GM23248 (cell line): ENCODE results near the gene MAP2. TPM values are rescaled to one million over a fixed set of nuclear protein-coding genes. Genes with fewer than 3 reads are reported as not detected.

Experiments
- DNase-seq: peaks from one replicate; pipeline ENCODE4 v3.0.0-alpha.2; 2015
- H2AFZ ChIP-seq: fragments of 200-600 bp; sonication (generic); 2 replicates; pipeline ENCODE4 v1.6.1; 2016; ENCODE audit warnings: antibody characterized with exemption
- H3F3A ChIP-seq: fragments of 200-600 bp; sonication (generic); 2 replicates; pipeline ENCODE4 v1.6.1; 2016; ENCODE audit warnings: mild to moderate bottlenecking, antibody characterized with exemption, mixed run types; ENCODE audit not compliant: insufficient read depth
- H3K27ac ChIP-seq: fragments of 200-600 bp; sonication (generic); 2 replicates; pipeline ENCODE4 v1.5.1; 2016; ENCODE audit warnings: mild to moderate bottlenecking
- H3K27me3 ChIP-seq: fragments of 200-600 bp; sonication (generic); replicated peaks from 2 replicates; pipeline ENCODE4 v1.6.1; 2016; ENCODE audit warnings: mild to moderate bottlenecking; ENCODE audit not compliant: insufficient read depth
- H3K36me3 ChIP-seq: fragments of 200-600 bp; sonication (generic); 2 replicates; pipeline ENCODE4 v1.6.1; 2016; ENCODE audit warnings: low read depth, mild to moderate bottlenecking
- H3K4me1 ChIP-seq: fragments of 200-600 bp; sonication (generic); 2 replicates; pipeline ENCODE4 v1.6.1; 2016; ENCODE audit warnings: mild to moderate bottlenecking; ENCODE audit not compliant: insufficient read depth
- H3K4me2 ChIP-seq: fragments of 200-600 bp; sonication (generic); one replicate; pipeline ENCODE4 v1.6.1; 2016; ENCODE audit warnings: mild to moderate bottlenecking; ENCODE audit not compliant: unreplicated experiment
- H3K4me3 ChIP-seq: fragments of 200-600 bp; sonication (generic); 2 replicates; pipeline ENCODE4 v1.5.1; 2016; ENCODE audit warnings: mild to moderate bottlenecking
- H3K79me2 ChIP-seq: fragments of 200-600 bp; sonication (generic); 2 replicates; pipeline ENCODE4 v1.6.1; 2016; ENCODE audit warnings: mild to moderate bottlenecking; ENCODE audit not compliant: insufficient read depth
- H3K9ac ChIP-seq: fragments of 200-600 bp; sonication (generic); 2 replicates; pipeline ENCODE4 v1.6.1; 2016; ENCODE audit warnings: mild to moderate bottlenecking
- H3K9me2 ChIP-seq: fragments of 200-600 bp; sonication (generic); 2 replicates; pipeline ENCODE4 v1.6.1; 2016; ENCODE audit warnings: mixed run types, mild to moderate bottlenecking, moderate library complexity; ENCODE audit not compliant: insufficient read depth
- H3K9me3 ChIP-seq: fragments of 200-600 bp; sonication (generic); one replicate; pipeline ENCODE4 v1.6.1; 2017; ENCODE audit warnings: low read depth
- H4K20me1 ChIP-seq: fragments of 200-600 bp; sonication (generic); 2 replicates; pipeline ENCODE4 v1.6.0; 2016; ENCODE audit not compliant: insufficient read depth
- EZH2 ChIP-seq: fragments of 200-600 bp; sonication (generic); IDR thresholded peaks from 2 replicates; pipeline ENCODE4 v1.6.1; 2018; ENCODE audit warnings: antibody characterized with exemption, mild to moderate bottlenecking; ENCODE audit not compliant: insufficient read depth, poor library complexity, severe bottlenecking
- EZH2phosphoT487 ChIP-seq: fragments of 200-600 bp; sonication (generic); IDR thresholded peaks from 2 replicates; pipeline ENCODE4 v1.6.1; 2018; ENCODE audit warnings: antibody characterized with exemption, moderate library complexity, mild to moderate bottlenecking, low read depth; ENCODE audit not compliant: insufficient read depth
- WGBS, 2 experiments: methylation state at CpG; one replicate each; pipeline ENCODE4 v1.1.6; 2015 to 2017; ENCODE audit warnings: low lambda C conversion rate in 2 of 2, low coverage in 1 of 2; ENCODE audit errors: missing lambda C conversion rate in 2 of 2; 5-methylcytosine and 5-hydroxymethylcytosine counted together
- in situ Hi-C: fragments of 300-500 bp; cut with MboI; formaldehyde crosslinking; loops from 2 replicates; pipeline ENCODE4 v1.15.0; 2020
- polyA plus RNA-seq: library from polyadenylated mRNA; unstranded; fragments of >200 nt; fragmentation: Nextera tagmentation; extraction: Ambion mirVana; gene quantifications from 2 replicates; pipeline ENCODE4 v1.2.1, GENCODE V29; 2016
- small RNA-seq: library from RNA; depleted of rRNA; stranded (forward); fragments of <200 nt; gene quantifications from one replicate; pipeline ENCODE3, GENCODE V24; 2014; ENCODE audit warnings: low read depth, low replicate concordance
- total RNA-seq: library from RNA; depleted of rRNA; stranded (reverse); fragments of >200 nt; shearing (Covaris generic); gene quantifications from 2 replicates; pipeline ENCODE4 v1.2.3, GENCODE V29; 2014

Gene MAP2
- total and polyA plus RNA-seq, 2 experiments from 2014 or later, result 1.1 to 7.6 TPM

DNA sequence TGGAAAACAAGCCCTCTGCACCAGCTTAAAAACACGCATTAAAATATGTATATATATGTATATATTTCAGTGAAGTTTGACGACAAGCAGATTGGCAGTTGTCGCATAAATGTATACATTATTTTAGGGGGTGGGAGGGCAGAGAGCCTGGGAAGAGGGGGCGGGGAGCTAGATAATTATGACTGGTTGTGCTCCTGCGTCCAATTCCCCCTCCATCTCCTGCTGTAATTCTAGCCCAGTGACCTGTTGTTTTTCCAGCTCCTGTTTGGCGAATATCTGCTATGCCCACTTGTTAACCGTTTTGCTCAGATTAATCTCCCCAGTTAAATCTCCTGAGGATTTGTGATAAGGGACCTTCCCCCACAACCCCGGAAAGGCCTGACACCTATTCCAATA lies 348.4 kb downstream of the MAP2 start:
- in situ Hi-C loops, result no loop called here
- no peak for TF ChIP-seq EZH2phosphoT487
- TF ChIP-seq EZH2, result no peak
- 19 to 21% methylated on average over 8 of the region's 8 CpGs for WGBS, 2 experiments
- Histone ChIP-seq H3K4me3 (no peak overlapping the region; the same call in 1 of the 2 replicates), H3K27me3 (peaks cover 8% of the 10 kb centered on the region; the same call in 1 of the 2 replicates), H3K9me2 (no peaks in the 10 kb centered on the region), H3K4me1 (no peaks in the 10 kb centered on the region), H3K9me3 (no peaks in the 10 kb centered on the region), H3K79me2 (no peaks in the 10 kb centered on the region), H3F3A (no peaks in the 10 kb centered on the region), H4K20me1 (no peaks in the 10 kb centered on the region), H3K9ac (no peak overlapping the region), H3K27ac (no peak overlapping the region), H3K4me2 (no peak overlapping the region), H3K36me3 (no peaks in the 10 kb centered on the region), H2AFZ (no peak overlapping the region)
- no peak for DNase-seq

DNA sequence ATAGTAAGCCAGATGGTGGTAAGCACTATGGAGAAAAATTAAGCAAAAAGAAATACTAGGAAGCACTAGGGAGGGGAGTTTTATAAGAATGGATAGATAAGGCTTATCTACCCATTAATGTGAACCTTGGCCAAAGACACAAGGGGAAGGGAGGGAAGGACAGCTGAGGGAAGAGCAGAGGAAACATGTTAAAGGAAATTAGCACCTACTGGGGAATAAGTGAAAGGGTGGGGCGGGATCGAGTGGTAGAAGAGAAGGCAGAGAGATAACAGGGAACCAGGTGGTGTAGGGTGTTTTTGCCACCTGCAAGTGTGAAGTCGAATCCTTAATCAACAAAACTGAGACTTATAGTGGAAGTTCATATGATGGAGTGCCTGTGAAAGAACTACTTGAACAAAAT lies 349.5 kb downstream of the MAP2 start:
- Histone ChIP-seq H3K79me2 (no peaks in the 10 kb centered on the region), H3K4me2 (no peak overlapping the region), H3K36me3 (no peaks in the 10 kb centered on the region), H3K9me3 (no peaks in the 10 kb centered on the region), H3K4me1 (no peaks in the 10 kb centered on the region), H3K9ac (no peak overlapping the region), H4K20me1 (no peaks in the 10 kb centered on the region), H2AFZ (no peak overlapping the region), H3K27ac (no peak overlapping the region), H3F3A (no peaks in the 10 kb centered on the region), H3K9me2 (no peaks in the 10 kb centered on the region), H3K27me3 (peaks cover 8% of the 10 kb centered on the region; the same call in 1 of the 2 replicates), H3K4me3 (no peak overlapping the region)
- no peak for DNase-seq
- WGBS, 2 experiments, result 2 to 7% methylated on average over 3 of the region's 3 CpGs
- TF ChIP-seq EZH2phosphoT487, result no peak
- no peak for TF ChIP-seq EZH2
- in situ Hi-C loops, result no loop called here

Small RNA genes lying within 50 kb of the gene (small RNA-seq; reads per million reads assigned to genes)
- not detected for gene RNA5SP118
